ENCODE measurements around the gene CGREF1. TPM values are rescaled to one million over a fixed set of nuclear protein-coding genes. Genes with fewer than 3 reads are reported as not detected.

The CGREF1 gene
- polyA plus RNA-seq, 4 donors, result 3.8 to 7.8 (median 4.5) TPM

GRCh38 chr2:27154488-27154887, 35.6 kb upstream of the CGREF1 start:
- H3K4me1 ChIP-seq (ENCODE audit: control insufficient read depth in 3 of 3, insufficient read depth in 2 of 3, low read depth in 1 of 3, low read length in 2 of 3), result peaks cover 0 to 9% (median 4%) of the 10 kb centered on the region in 3 donors
- H3K36me3 ChIP-seq (ENCODE audit: control insufficient read depth in 3 of 3, insufficient read depth in 2 of 3, low read depth in 1 of 3, low read length in 3 of 3), result peaks cover 0 to 2% (median 0%) of the 10 kb centered on the region in 3 donors
- no peak for FAIRE-seq
- no peak overlapping the region for H3K4me3 ChIP-seq (ENCODE audit: low read depth in 1 of 3, low read length in 3 of 3)
- H3K27me3 ChIP-seq (ENCODE audit: control insufficient read depth in 3 of 3, insufficient read depth in 3 of 3, low read length in 3 of 3), result no peaks in the 10 kb centered on the region
- H3K27ac ChIP-seq (ENCODE audit: low read depth in 1 of 3, low read length in 2 of 3), result no peak overlapping the region
- H3K9me3 ChIP-seq (ENCODE audit: control insufficient read depth in 2 of 2, insufficient read depth in 1 of 2, low read depth in 1 of 2, low read length in 1 of 2), result no peaks in the 10 kb centered on the region
- no peak for DNase-seq
- 69 to 79% (median 79%) methylated on average over 6 of the region's 6 CpGs for WGBS, 3 donors

DNA sequence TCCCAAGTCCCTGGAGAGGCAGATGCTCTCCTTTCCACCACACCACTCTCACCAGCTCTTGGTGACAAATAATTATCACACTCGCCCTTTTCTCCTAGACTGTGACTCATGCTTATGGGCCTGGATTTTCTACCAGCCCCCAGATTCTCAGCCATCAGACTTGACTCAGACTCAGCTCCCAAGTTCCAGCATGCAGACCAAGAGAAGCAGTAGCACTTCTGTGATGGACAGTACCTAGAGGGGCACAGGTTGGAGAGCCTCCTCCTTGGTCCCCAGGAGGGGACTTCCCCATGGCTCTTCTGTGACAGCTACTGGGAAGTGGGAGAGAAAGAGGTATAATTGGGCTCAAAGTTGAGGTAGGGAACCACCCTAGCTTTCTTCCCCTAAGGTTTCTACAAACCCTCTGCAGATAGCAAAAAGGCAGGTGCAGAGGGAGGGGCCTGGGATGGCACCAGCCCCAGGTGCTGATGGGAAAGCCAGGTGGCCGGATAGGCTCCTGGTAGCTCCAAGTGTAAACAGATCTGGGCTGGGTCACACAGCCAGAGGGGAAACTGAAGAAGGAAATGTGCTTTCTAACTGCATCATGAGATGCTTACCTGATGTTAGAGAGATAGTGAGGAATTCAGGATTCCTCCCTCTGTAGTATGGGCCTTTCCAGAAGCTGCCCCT, 34.0 kb upstream of the CGREF1 start:
- Histone ChIP-seq H3K4me1 (ENCODE audit: control insufficient read depth in 3 of 3, insufficient read depth in 2 of 3, low read depth in 1 of 3, low read length in 2 of 3) (peaks cover 0 to 14% (median 4%) of the 10 kb centered on the region in 3 donors), H3K4me3 (ENCODE audit: low read depth in 1 of 3, low read length in 3 of 3) (no peak overlapping the region), H3K27ac (ENCODE audit: low read depth in 1 of 3, low read length in 2 of 3) (no peak overlapping the region), H3K27me3 (ENCODE audit: control insufficient read depth in 3 of 3, insufficient read depth in 3 of 3, low read length in 3 of 3) (peaks cover 0 to 4% (median 0%) of the 10 kb centered on the region in 3 donors), H3K9me3 (ENCODE audit: control insufficient read depth in 2 of 2, insufficient read depth in 1 of 2, low read depth in 1 of 2, low read length in 1 of 2) (no peaks in the 10 kb centered on the region), H3K36me3 (ENCODE audit: control insufficient read depth in 3 of 3, insufficient read depth in 2 of 3, low read depth in 1 of 3, low read length in 3 of 3) (peaks cover 0 to 2% (median 0%) of the 10 kb centered on the region in 3 donors)
- FAIRE-seq (no peak), DNase-seq (peak in 1 of 2 donors; percentile 37)
- 14 to 54% (median 30%) methylated on average over 2 of the region's 2 CpGs for WGBS, 3 donors

DNA sequence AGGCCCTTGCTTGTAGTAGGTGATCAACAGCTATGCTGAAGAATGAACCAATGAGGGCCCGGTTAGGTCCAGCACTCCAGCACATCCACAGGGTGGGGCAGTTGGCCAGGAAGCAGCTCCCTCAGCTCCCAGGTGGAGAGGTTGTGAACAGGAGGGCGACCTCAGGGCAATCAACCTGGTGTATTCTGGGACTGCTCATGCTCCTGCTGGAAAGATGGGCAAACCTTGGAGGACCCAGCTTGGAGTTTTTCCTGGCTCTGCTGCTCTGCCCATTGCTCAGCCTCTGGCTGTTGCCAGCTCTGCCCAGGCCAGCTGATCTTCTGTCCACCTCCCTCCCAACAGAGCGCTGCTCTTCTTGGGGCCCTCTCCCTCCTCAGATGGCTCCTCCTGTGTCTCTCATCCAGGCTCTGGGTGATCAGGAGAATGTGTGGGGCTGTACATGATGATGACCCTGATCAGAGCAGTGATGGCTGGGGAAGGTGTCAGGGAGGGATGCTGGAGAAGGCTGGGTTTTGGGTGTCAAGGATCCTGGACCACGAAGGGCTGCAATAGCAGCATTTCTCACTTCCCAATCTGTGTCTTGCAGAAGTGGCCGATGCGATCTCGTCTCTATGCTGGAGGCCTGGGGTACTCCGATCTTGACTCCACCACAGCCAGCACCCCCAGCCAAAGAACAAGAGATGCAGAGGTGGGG, 33.3 kb upstream of the CGREF1 start:
- Histone ChIP-seq H3K4me1 (ENCODE audit: control insufficient read depth in 3 of 3, insufficient read depth in 2 of 3, low read depth in 1 of 3, low read length in 2 of 3) (peaks cover 0 to 14% (median 4%) of the 10 kb centered on the region in 3 donors), H3K27me3 (ENCODE audit: control insufficient read depth in 3 of 3, insufficient read depth in 3 of 3, low read length in 3 of 3) (peaks cover 0 to 4% (median 0%) of the 10 kb centered on the region in 3 donors), H3K27ac (ENCODE audit: low read depth in 1 of 3, low read length in 2 of 3) (no peak overlapping the region), H3K4me3 (ENCODE audit: low read depth in 1 of 3, low read length in 3 of 3) (no peak overlapping the region), H3K9me3 (ENCODE audit: control insufficient read depth in 2 of 2, insufficient read depth in 1 of 2, low read depth in 1 of 2, low read length in 1 of 2) (no peaks in the 10 kb centered on the region), H3K36me3 (ENCODE audit: control insufficient read depth in 3 of 3, insufficient read depth in 2 of 3, low read depth in 1 of 3, low read length in 3 of 3) (peaks cover 0 to 2% (median 0%) of the 10 kb centered on the region in 3 donors)
- peak; percentile 38 to 57 for DNase-seq
- no peak for FAIRE-seq
- WGBS, 3 donors, result 78 to 88% (median 78%) methylated on average over 8 of the region's 8 CpGs

DNA sequence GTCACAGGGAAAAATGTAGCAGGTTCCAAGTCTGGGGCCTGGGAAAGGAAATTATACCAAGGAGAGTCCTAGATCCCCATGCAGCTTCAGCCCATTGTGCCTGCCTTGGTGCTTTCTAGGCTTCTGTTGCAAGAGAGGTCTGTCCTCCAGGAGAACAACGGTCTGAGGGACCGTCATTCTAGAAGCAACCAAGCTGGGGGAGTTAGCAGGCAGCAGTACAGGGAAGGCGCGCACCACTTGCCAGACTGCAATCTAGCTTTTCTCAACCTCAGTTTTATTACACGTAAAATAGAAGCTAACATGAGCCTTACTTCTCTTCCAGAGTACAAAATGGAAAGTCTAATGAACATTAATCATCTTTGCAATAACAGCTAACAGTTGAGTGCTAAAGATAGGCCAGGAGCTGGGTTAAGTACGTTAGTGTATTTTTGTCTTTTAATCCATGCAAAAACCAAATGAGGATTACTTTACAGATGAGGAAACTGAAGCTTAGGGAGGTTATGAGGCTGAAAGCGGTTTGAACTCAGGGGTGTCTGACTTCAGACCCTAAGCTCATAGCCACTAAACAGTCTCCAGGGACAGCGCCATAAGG, 31.8 kb upstream of the CGREF1 start:
- no peak for FAIRE-seq
- H3K36me3 ChIP-seq (ENCODE audit: control insufficient read depth in 3 of 3, insufficient read depth in 2 of 3, low read depth in 1 of 3, low read length in 3 of 3), result peaks cover 0 to 2% (median 0%) of the 10 kb centered on the region in 3 donors
- 84 to 89% (median 86%) methylated on average over 8 of the region's 8 CpGs for WGBS, 3 donors

GRCh38 chr2:27149570-27150405, 30.9 kb upstream of the CGREF1 start:
- FAIRE-seq (no peak), DNase-seq (peak; percentile 36 to 56)
- Histone ChIP-seq H3K27me3 (ENCODE audit: control insufficient read depth in 3 of 3, insufficient read depth in 3 of 3, low read length in 3 of 3) (peaks cover 0 to 4% (median 0%) of the 10 kb centered on the region in 3 donors), H3K36me3 (ENCODE audit: control insufficient read depth in 3 of 3, insufficient read depth in 2 of 3, low read depth in 1 of 3, low read length in 3 of 3) (no peaks in the 10 kb centered on the region), H3K4me3 (ENCODE audit: low read depth in 1 of 3, low read length in 3 of 3) (no peak overlapping the region), H3K4me1 (ENCODE audit: control insufficient read depth in 3 of 3, insufficient read depth in 2 of 3, low read depth in 1 of 3, low read length in 2 of 3) (peaks cover 0 to 18% (median 4%) of the 10 kb centered on the region in 3 donors), H3K9me3 (ENCODE audit: control insufficient read depth in 2 of 2, insufficient read depth in 1 of 2, low read depth in 1 of 2, low read length in 1 of 2) (no peaks in the 10 kb centered on the region), H3K27ac (ENCODE audit: low read depth in 1 of 3, low read length in 2 of 3) (no peak overlapping the region)
- 77 to 88% (median 85%) methylated on average over 21 to 29 of the region's 29 CpGs for WGBS, 3 donors

More for the DNA sequence above, 31.8 kb upstream of the CGREF1 start:
- no peak for DNase-seq
- no peak overlapping the region for H3K4me3 ChIP-seq (ENCODE audit: low read depth in 1 of 3, low read length in 3 of 3)
- peaks cover 0 to 4% (median 0%) of the 10 kb centered on the region in 3 donors for H3K27me3 ChIP-seq (ENCODE audit: control insufficient read depth in 3 of 3, insufficient read depth in 3 of 3, low read length in 3 of 3)
- peaks cover 0 to 18% (median 4%) of the 10 kb centered on the region in 3 donors for H3K4me1 ChIP-seq (ENCODE audit: control insufficient read depth in 3 of 3, insufficient read depth in 2 of 3, low read depth in 1 of 3, low read length in 2 of 3)
- no peak overlapping the region for H3K27ac ChIP-seq (ENCODE audit: low read depth in 1 of 3, low read length in 2 of 3)
- H3K9me3 ChIP-seq (ENCODE audit: control insufficient read depth in 2 of 2, insufficient read depth in 1 of 2, low read depth in 1 of 2, low read length in 1 of 2), result no peaks in the 10 kb centered on the region

DNA sequence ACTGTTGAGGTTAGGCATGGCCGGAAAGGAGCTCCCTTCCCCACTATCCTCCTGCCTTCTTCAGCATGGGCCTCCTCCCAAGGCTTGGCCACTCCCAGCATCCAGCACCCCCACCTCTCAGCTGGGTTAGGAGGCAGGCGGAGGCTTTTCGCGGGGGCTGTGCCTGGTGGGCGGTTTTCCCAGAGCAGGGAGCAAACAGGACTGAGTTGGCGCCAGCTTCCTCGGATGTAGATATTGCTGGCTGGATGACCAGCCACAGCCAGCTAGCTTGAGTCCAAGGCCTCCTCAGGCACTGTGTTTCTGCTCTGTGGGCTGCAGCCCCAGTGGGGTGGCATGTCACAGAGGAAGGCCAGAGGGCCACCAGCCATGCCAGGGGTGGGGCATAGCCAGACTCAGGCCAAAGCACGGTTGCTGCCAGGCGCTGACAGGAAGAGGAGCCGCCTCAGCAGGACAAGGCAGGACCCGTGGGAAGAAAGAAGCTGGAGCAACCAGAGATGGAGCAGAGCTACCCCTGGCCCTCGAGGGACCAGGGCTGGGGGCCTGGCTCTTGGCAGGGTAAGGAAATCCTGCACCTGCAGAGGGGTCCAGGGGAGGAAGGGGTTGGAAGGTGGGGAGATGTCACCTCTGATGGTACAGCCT, 30.0 kb upstream of the CGREF1 start, which contains the start of gene TCF23:
Gene TCF23 (plus strand): TSS at position 204 of the 639 bp plus-strand sequence. CDS start 130 bp downstream, at position 334.
- DNase-seq (no peak), FAIRE-seq (no peak)
- 72 to 87% (median 75%) methylated on average over 11 to 12 of the region's 12 CpGs for WGBS, 3 donors
- Histone ChIP-seq H3K4me1 (ENCODE audit: control insufficient read depth in 3 of 3, insufficient read depth in 2 of 3, low read depth in 1 of 3, low read length in 2 of 3) (peaks cover 0 to 18% (median 4%) of the 10 kb centered on the region in 3 donors), H3K9me3 (ENCODE audit: control insufficient read depth in 2 of 2, insufficient read depth in 1 of 2, low read depth in 1 of 2, low read length in 1 of 2) (no peaks in the 10 kb centered on the region), H3K27me3 (ENCODE audit: control insufficient read depth in 3 of 3, insufficient read depth in 3 of 3, low read length in 3 of 3) (peaks cover 0 to 4% (median 0%) of the 10 kb centered on the region in 3 donors), H3K36me3 (ENCODE audit: control insufficient read depth in 3 of 3, insufficient read depth in 2 of 3, low read depth in 1 of 3, low read length in 3 of 3) (no peaks in the 10 kb centered on the region), H3K4me3 (ENCODE audit: low read depth in 1 of 3, low read length in 3 of 3) (no peak within 1 kb of the TSS), H3K27ac (ENCODE audit: low read depth in 1 of 3, low read length in 2 of 3) (no peak within 1 kb of the TSS)

DNA sequence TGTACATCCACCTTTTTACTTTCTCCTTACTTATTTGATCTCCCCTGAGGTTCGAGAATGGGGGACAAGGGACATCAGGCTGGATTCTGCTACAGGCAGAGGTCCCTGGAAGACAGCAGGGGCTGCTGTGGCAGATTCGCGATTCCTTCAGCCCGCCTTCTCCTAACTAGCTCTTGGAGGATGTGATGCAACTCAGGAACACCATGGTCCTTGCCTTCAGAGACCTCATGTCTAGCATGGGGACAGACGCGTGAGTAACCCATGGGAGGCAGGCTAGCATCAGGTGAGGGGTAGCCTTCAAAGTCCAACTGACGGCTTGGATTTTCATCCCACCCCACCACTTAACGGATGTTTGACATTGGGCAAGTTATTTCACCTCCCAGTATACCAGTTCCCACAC, 29.0 kb upstream of the CGREF1 start:
- FAIRE-seq, result no peak
- no peak overlapping the region for H3K27ac ChIP-seq (ENCODE audit: low read depth in 1 of 3, low read length in 2 of 3)
- no peaks in the 10 kb centered on the region for H3K36me3 ChIP-seq (ENCODE audit: control insufficient read depth in 3 of 3, insufficient read depth in 2 of 3, low read depth in 1 of 3, low read length in 3 of 3)
- H3K4me1 ChIP-seq (ENCODE audit: control insufficient read depth in 3 of 3, insufficient read depth in 2 of 3, low read depth in 1 of 3, low read length in 2 of 3), result peaks cover 0 to 18% (median 4%) of the 10 kb centered on the region in 3 donors
- DNase-seq, result no peak
- H3K27me3 ChIP-seq (ENCODE audit: control insufficient read depth in 3 of 3, insufficient read depth in 3 of 3, low read length in 3 of 3), result peaks cover 0 to 4% (median 2%) of the 10 kb centered on the region in 3 donors
- WGBS, 3 donors, result 94 to 96% (median 94%) methylated on average over 8 of the region's 8 CpGs
- no peak overlapping the region for H3K4me3 ChIP-seq (ENCODE audit: low read depth in 1 of 3, low read length in 3 of 3)
- no peaks in the 10 kb centered on the region for H3K9me3 ChIP-seq (ENCODE audit: control insufficient read depth in 2 of 2, insufficient read depth in 1 of 2, low read depth in 1 of 2, low read length in 1 of 2)
